GM12873 (cell line): ENCODE results near the gene PES1.

Experiments
- TF ChIP-seq, protein P1 (sequence below): IDR thresholded peaks from 2 replicates; pipeline ENCODE4 v1.5.1; 2012; ENCODE audit warnings: low read depth, mild to moderate bottlenecking, moderate library complexity, low read length, control low read depth; ENCODE audit not compliant: insufficient read depth; ENCODE audit errors: missing control alignments

Gene PES1

GRCh38 chr22:30598986-30599385 lies 7.3 kb upstream of the PES1 start:
- TF ChIP-seq, protein P1, sequence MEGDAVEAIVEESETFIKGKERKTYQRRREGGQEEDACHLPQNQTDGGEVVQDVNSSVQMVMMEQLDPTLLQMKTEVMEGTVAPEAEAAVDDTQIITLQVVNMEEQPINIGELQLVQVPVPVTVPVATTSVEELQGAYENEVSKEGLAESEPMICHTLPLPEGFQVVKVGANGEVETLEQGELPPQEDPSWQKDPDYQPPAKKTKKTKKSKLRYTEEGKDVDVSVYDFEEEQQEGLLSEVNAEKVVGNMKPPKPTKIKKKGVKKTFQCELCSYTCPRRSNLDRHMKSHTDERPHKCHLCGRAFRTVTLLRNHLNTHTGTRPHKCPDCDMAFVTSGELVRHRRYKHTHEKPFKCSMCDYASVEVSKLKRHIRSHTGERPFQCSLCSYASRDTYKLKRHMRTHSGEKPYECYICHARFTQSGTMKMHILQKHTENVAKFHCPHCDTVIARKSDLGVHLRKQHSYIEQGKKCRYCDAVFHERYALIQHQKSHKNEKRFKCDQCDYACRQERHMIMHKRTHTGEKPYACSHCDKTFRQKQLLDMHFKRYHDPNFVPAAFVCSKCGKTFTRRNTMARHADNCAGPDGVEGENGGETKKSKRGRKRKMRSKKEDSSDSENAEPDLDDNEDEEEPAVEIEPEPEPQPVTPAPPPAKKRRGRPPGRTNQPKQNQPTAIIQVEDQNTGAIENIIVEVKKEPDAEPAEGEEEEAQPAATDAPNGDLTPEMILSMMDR, result no peak

DNA sequence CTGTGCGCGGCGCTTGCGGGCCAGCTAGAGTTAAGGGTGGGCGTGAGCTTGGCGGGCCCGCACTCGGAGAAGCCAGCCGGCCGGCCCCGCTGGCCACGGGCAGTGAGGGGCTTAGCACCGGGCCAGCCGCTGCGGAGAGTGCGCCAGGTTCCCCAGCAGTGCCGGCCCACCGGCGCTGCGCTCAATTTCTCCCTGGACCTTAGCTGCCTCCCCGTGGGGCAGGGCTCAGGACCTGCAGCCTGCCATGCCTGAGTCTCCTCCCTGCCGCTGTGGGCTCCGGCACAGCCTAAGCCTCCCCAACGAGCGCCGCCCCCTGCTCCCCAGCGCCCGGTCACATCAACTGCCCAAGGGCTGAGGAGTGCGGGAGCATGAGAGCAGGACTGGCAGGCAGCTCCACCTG lies 5.2 kb upstream of the PES1 start:
- TF ChIP-seq, protein P1, result no peak

- TF ChIP-seq, protein P1, result no peak
Measured at GRCh38 chr22:30596199-30596598, 4.5 kb upstream of the PES1 start.

DNA sequence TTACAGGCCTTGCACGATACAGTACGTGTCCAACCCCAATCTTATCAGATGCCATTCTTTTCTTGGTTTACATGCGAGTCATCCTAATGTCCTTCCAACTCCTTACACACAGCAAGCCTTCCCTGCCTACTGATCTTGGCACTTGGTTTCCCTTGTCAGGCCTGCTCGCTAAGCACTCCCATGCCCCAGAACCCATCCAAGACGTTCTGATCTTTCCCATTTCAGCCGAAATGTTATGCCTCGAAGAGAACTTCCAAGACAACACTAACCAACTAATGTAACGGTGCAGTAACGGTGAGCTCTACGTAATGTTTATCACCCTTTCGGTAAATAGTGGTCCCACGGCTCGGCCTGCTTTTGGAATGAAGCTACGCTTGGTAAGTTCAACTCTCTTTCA lies 521 bp downstream of the PES1 start:
- TF ChIP-seq, protein P1, result no peak

GRCh38 chr22:30586414-30586813 lies 5.3 kb downstream of the PES1 start:
- TF ChIP-seq, protein P1, result no peak

GRCh38 chr22:30584441-30584840 lies 7.3 kb downstream of the PES1 start:
- TF ChIP-seq, protein P1, result no peak

DNA sequence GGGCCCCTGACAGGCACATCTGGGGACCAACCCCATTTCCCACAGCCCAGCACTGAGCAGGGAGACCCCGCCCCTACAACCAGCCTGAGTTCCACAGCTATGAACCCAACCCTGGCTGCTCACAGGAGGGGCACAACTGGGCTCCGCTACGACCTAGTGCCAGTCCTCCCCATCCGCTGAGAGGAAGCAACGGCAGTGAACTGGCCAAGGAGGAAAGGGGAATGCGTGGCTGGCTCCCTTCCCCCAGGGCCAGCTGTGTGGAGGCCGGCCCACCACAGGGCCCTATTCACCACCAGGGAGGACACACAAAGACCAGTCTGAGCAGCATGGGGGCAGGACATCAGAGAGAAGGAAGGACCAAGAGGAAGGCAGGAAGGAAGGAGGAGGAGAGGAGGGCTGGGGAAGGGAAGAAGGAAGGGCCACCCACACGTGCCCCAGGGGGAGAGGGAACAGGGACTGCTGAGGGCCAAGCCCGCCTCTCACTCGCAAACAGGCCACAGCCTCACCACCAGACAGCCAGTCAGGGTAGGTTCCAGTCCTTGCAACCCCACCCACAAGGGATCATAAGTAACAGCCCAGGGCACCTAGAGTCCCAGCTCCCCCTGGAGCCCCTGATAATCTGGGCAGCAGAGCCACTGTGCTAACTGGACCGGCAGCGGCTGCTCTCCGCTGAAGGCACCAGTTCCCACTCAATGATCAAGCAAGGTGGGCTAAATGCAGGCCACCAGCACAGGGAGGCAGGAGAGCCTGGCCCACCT lies 8.7 kb downstream of the PES1 start:
- TF ChIP-seq, protein P1, result no peak
